Upper lobe of left lung (tissue), 6 donors: Measurements from ENCODE around the gene JAM3. TPM values are rescaled to one million over a fixed set of nuclear protein-coding genes. Genes with fewer than 3 reads are reported as not detected.
A peak's percentile ranks its signal among the peaks of the same experiment; 100 is the strongest.

Source experiments
- ATAC-seq, 2 donors: fragments of 200-7000 bp; cut with Tn5 transposase; one replicate each; pipeline ENCODE4 v1.9.1; 2022; ENCODE audit warnings: mild to moderate bottlenecking in 2 of 2, moderate library complexity in 2 of 2; ENCODE audit not compliant: low FRiP score in 2 of 2
- DNase-seq, 2 donors: peaks; one replicate each; pipeline ENCODE4 v3.0.0-alpha.2; 2019 to 2020
- H3K27ac ChIP-seq, 4 donors: fragments of 200-600 bp; sonication (generic); one replicate each; pipeline ENCODE4 v1.5.1; 2016 to 2019
- H3K27me3 ChIP-seq, 4 donors: fragments of 200-600 bp; sonication (generic); one replicate each; pipeline ENCODE4 v1.5.1; 2017 to 2019
- H3K36me3 ChIP-seq, 4 donors: fragments of 200-600 bp; sonication (generic); one replicate each; pipeline ENCODE4 v1.5.1; 2016 to 2019
- H3K4me1 ChIP-seq, 4 donors: fragments of 200-600 bp; sonication (generic); one replicate each; pipeline ENCODE4 v1.5.1; 2018 to 2019
- H3K4me3 ChIP-seq, 4 donors: fragments of 200-600 bp; sonication (generic); one replicate each; pipeline ENCODE4 v1.5.1; 2017 to 2019; ENCODE audit warnings: mild to moderate bottlenecking in 2 of 4, moderate library complexity in 1 of 4
- H3K9me3 ChIP-seq, 4 donors: fragments of 200-600 bp; sonication (generic); one replicate each; pipeline ENCODE4 v1.5.1; 2018 to 2019
- EP300 ChIP-seq, 4 donors: sonication (generic); formaldehyde crosslinking; IDR thresholded peaks; one replicate each; pipeline ENCODE4 v1.5.1; 2017; ENCODE audit warnings: antibody characterized with exemption in 4 of 4, control low read depth in 2 of 4
- POLR2A ChIP-seq, 4 donors: fragments of 450-650 bp; IDR thresholded peaks; one replicate each; pipeline ENCODE4 v1.5.1; 2016 to 2017; ENCODE audit warnings: antibody characterized with exemption in 4 of 4, mild to moderate bottlenecking in 2 of 4
- POLR2AphosphoS5 ChIP-seq, 2 donors: sonication (generic); formaldehyde crosslinking; IDR thresholded peaks; one replicate each; pipeline ENCODE4 v1.5.1; 2017; ENCODE audit warnings: antibody characterized with exemption in 2 of 2
- WGBS, 2 donors: methylation state at CpG; one replicate each; pipeline ENCODE4 v1.1.5; 2017 to 2018; 5-methylcytosine and 5-hydroxymethylcytosine counted together
- total RNA-seq, 6 donors: library from RNA; depleted of rRNA in 4 of 6; stranded (reverse); fragments of >200 nt in 4 of 6; gene quantifications; one replicate each; pipeline versions ENCODE4 v1.1.0 to v1.2.1, GENCODE V29; 2016 to 2021
- TF ChIP-seq, protein P1 (sequence below), 6 experiments: fragments of 450-650 bp in 4 of 6; fragments of 200-600 bp in 2 of 6; sonication (generic) in 2 of 6; IDR thresholded peaks; one replicate each; pipeline ENCODE4 v1.5.1; 2016 to 2019; ENCODE audit warnings: antibody characterized with exemption in 6 of 6
- donor health status: DM: no; HTN: no; CAD: no; lungs with moderate emphysema.
- donor health status: DM: no; HTN: yes; CAD: no; lungs with severe emphysema.

JAM3 gene
- total RNA-seq, 6 donors from 2014 or later = 8.4 to 36.6 (median 18.6) TPM

DNA sequence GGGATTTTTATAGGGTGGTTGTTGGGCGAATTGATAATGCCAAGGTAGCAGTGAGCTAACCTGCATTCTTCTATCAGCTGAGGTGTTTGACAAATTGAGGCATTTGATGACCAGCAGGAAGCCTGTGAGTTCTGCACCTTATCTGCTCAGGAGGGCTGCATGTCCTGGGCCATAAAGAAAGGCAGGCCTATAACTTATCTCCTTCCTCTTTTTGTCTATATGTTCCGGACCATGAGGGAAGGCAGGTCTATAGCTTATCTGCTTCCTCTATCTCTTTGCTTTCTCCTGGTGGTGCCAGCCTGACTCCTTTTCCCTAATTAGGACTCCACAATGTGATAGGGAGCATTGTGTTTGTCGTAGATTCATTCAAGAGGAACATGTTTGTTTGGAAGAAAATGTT is 8.6 kb upstream of the JAM3 start:
- 41 to 47% methylated on average over 3 of the region's 3 CpGs for WGBS, 2 donors
- peak overlapping the region in 2 of 4 donors; percentile 52 to 72 for H3K27ac ChIP-seq
- H3K4me3 ChIP-seq = no peak overlapping the region

DNA sequence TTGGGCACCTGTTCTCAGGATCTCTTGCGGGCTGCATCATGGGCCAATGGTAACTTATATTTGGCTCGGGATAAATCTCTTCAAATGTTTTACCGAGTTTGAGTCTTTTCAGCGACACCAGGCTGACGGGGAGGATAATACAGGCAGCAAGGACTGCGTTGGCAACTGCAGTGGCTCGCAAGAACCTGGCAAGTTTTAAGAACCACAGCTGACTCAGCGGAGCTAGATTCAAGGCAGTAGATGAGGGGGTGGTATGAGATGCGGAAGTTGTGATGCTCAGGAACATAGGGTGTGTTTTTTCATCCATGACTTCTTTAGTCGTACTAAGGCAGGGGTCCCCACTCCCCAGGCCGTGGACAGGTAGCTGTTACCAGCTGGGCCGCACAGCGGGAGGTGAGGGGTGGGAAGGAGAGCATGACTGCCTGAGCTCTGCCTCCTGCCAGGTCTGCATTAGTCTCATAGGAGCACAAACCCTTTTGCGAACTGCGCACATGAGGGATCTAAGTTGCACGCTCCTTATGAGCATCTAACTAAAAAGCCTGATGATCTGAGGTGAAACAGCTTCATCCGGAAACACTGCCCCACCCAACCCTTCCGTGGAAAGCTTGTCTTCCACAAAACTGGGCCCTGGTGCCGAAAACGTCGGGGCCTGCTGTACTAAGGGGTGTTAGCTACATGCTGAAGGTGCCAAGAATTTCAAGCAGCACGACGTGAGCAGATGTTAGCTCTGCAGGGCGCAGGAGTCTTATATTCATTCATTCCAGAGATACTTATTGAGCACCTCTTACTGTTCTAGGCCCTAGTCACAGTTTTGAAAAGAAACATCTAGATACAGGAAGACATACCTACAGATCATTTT is 6.4 kb upstream of the JAM3 start:
- DNase-seq (no peak), ATAC-seq (no peak)
- Histone ChIP-seq H3K4me1 (peaks cover 0 to 13% (median 8%) of the 10 kb centered on the region in 4 donors), H3K27me3 (peaks cover 0 to 3% (median 0%) of the 10 kb centered on the region in 4 donors), H3K36me3 (no peaks in the 10 kb centered on the region), H3K4me3 (no peak overlapping the region), H3K9me3 (no peaks in the 10 kb centered on the region), H3K27ac (peak overlapping the region in 2 of 4 donors; percentile 65 to 78)
- WGBS, 2 donors = 71 to 75% methylated on average over 24 of the region's 24 CpGs
- TF ChIP-seq POLR2A (IDR thresholded peaks at IDR 0.05) (no peak), EP300 (IDR thresholded peaks at IDR 0.05) (no peak), POLR2AphosphoS5 (IDR thresholded peaks at IDR 0.05) (no peak)
- TF ChIP-seq, protein P1, sequence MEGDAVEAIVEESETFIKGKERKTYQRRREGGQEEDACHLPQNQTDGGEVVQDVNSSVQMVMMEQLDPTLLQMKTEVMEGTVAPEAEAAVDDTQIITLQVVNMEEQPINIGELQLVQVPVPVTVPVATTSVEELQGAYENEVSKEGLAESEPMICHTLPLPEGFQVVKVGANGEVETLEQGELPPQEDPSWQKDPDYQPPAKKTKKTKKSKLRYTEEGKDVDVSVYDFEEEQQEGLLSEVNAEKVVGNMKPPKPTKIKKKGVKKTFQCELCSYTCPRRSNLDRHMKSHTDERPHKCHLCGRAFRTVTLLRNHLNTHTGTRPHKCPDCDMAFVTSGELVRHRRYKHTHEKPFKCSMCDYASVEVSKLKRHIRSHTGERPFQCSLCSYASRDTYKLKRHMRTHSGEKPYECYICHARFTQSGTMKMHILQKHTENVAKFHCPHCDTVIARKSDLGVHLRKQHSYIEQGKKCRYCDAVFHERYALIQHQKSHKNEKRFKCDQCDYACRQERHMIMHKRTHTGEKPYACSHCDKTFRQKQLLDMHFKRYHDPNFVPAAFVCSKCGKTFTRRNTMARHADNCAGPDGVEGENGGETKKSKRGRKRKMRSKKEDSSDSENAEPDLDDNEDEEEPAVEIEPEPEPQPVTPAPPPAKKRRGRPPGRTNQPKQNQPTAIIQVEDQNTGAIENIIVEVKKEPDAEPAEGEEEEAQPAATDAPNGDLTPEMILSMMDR (IDR thresholded peaks at IDR 0.05) = no peak

More for the DNA sequence above, 8.6 kb upstream of the JAM3 start:
- DNase-seq = no peak
- Histone ChIP-seq H3K9me3 (no peaks in the 10 kb centered on the region), H3K36me3 (no peaks in the 10 kb centered on the region), H3K4me1 (peaks cover 0 to 13% (median 8%) of the 10 kb centered on the region in 4 donors), H3K27me3 (no peaks in the 10 kb centered on the region)
- ATAC-seq = no peak
- TF ChIP-seq, protein P1 (IDR thresholded peaks at IDR 0.05) = no peak
- TF ChIP-seq POLR2AphosphoS5 (IDR thresholded peaks at IDR 0.05) (no peak), POLR2A (IDR thresholded peaks at IDR 0.05) (no peak), EP300 (IDR thresholded peaks at IDR 0.05) (no peak)

DNA sequence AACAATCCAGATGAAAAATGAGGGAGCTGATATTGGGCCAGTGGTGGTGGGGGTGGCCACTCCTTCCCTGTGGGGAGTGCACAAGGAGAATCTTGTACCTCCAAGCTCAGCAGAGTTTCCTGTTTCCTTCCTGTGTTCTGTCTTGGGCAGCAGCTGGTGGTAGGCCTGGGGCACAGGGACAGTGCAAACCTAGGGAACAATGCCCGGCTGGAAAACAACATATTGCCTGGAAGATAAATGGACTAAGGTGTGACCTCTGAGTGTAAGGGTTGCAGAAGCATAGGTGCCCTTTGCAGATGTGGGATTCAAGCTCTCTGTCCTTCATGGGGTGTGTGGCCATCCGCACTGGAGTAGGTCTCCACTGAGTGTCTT is 5.8 kb upstream of the JAM3 start:
- Histone ChIP-seq H3K27ac (peak overlapping the region in 2 of 4 donors; percentile 65 to 78), H3K36me3 (no peaks in the 10 kb centered on the region), H3K4me3 (no peak overlapping the region), H3K9me3 (no peaks in the 10 kb centered on the region), H3K27me3 (peaks cover 0 to 3% (median 0%) of the 10 kb centered on the region in 4 donors), H3K4me1 (peaks cover 0 to 13% (median 8%) of the 10 kb centered on the region in 4 donors)
- DNase-seq (no peak), ATAC-seq (peak in 1 of 2 donors; percentile 51)
- TF ChIP-seq POLR2A (IDR thresholded peaks at IDR 0.05) (no peak), EP300 (IDR thresholded peaks at IDR 0.05) (no peak), POLR2AphosphoS5 (IDR thresholded peaks at IDR 0.05) (no peak)
- TF ChIP-seq, protein P1 (IDR thresholded peaks at IDR 0.05) = no peak
- 72 to 77% methylated on average over 2 of the region's 2 CpGs for WGBS, 2 donors

DNA sequence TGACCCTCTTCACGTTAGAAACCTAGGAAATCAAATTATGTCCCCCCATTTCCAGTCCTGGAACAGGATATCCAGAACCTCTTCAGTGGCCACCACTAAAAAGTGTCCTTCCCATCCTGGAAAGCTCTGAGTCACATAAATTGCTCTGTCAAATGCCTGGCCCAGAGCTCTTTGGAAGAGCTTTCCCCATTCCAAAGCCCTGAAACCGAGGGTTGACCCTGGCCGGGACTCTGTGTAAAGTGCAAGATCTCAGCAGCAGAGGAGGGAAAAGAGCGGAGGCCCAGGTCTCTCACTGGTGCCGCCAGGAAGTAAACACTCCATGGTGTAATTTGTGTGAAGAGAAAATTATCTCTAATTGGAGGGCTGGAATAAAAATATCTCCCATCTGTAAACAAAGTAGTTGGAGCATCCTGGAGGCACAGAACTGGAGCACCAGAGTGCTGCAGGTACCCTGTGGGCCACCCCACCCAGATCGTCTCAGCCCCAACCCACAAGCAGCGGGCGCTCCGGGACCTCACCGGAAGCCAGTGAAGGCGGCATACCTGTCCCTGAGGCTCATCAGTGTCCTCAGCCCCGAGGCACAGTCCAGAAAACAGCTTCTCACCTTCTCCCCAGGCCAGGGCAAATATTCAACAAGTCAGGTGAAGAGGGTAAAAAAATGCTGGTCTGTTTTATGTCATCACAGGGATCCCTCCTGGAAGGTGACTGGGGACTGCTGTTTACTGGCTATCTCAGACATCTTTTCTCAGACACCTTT is 4.7 kb upstream of the JAM3 start:
- peak overlapping the region in 2 of 4 donors; percentile 65 to 78 for H3K27ac ChIP-seq
- H3K4me1 ChIP-seq = peaks cover 0 to 21% (median 8%) of the 10 kb centered on the region in 4 donors
- no peak for TF ChIP-seq POLR2A (IDR thresholded peaks at IDR 0.05)
- no peak for TF ChIP-seq POLR2AphosphoS5 (IDR thresholded peaks at IDR 0.05)
- no peak for TF ChIP-seq EP300 (IDR thresholded peaks at IDR 0.05)
- TF ChIP-seq, protein P1 (IDR thresholded peaks at IDR 0.05) = no peak
- no peak for ATAC-seq
- no peaks in the 10 kb centered on the region for H3K9me3 ChIP-seq
- H3K4me3 ChIP-seq = no peak overlapping the region
- 75 to 76% methylated on average over 12 of the region's 12 CpGs for WGBS, 2 donors
- H3K36me3 ChIP-seq = no peaks in the 10 kb centered on the region
- no peak for DNase-seq
- peaks cover 0 to 8% (median 1%) of the 10 kb centered on the region in 4 donors for H3K27me3 ChIP-seq
